ENCODE measurements around the gene ZNF862. TPM values are rescaled to one million over a fixed set of nuclear protein-coding genes. Genes with fewer than 3 reads are reported as not detected.

ZNF862 gene
- total RNA-seq, 1 experiment from 2014 or later = 1.9 TPM

- Histone ChIP-seq H3K79me1 (ENCODE audit: insufficient read depth, low read depth, low read length, poor library complexity, severe bottlenecking) (no peaks in the 10 kb centered on the region), H3K9me3 (ENCODE audit: control insufficient read depth, low read depth, low read length) (no peaks in the 10 kb centered on the region), H3K18ac (ENCODE audit: insufficient read length, low read depth, low read length) (no peak overlapping the region), H4K5ac (ENCODE audit: insufficient read length, low read depth, low read length) (no peak overlapping the region), H3K4ac (ENCODE audit: low read depth, low read length) (no peak overlapping the region), H3K14ac (ENCODE audit: insufficient read depth, low read length) (0 out of 2 replicates have a peak overlapping the region, but pooled peaks have one; percentile 31), H3K4me2 (ENCODE audit: insufficient read depth, insufficient read length, low read length) (peak overlapping the region; percentile 99), H4K20me1 (ENCODE audit: control insufficient read depth, insufficient read depth, insufficient read length) (no peaks in the 10 kb centered on the region), H2AFZ (ENCODE audit: low read length) (no peak overlapping the region), H2BK15ac (ENCODE audit: low read depth, low read length) (no peak overlapping the region), H4K91ac (ENCODE audit: insufficient read length, low read depth, low read length) (no peak overlapping the region), H3K23me2 (ENCODE audit: insufficient read length, low read depth, low read length, poor library complexity, severe bottlenecking) (peaks cover 6% of the 10 kb centered on the region), H4K8ac (replicated peaks; ENCODE audit: insufficient read length, low read depth, low read length) (no peak overlapping the region), H3K27me3 (ENCODE audit: insufficient read depth, low read length) (0 out of 2 replicates have a peak, but pooled peaks cover 3% of the 10 kb centered on the region), H3K23ac (ENCODE audit: insufficient read length, low read depth, low read length) (no peak overlapping the region), H3K56ac (ENCODE audit: insufficient read length, low read depth, low read length) (no peak overlapping the region), H2AK5ac (ENCODE audit: insufficient read length, low read length) (no peak overlapping the region), H3K27ac (ENCODE audit: insufficient read length, low read depth, low read length) (no peak overlapping the region), H3T11ph (ENCODE audit: low read length) (no peak overlapping the region), H3K4me1 (ENCODE audit: insufficient read depth, low read length) (no peaks in the 10 kb centered on the region), H2BK20ac (ENCODE audit: low read depth, low read length, poor library complexity, severe bottlenecking) (no peak overlapping the region), H3K9ac (ENCODE audit: extremely low read depth, insufficient read length, low read length) (peak overlapping the region; percentile 81), H2BK12ac (ENCODE audit: insufficient read length, low read depth, low read length) (no peak overlapping the region), H2BK5ac (ENCODE audit: insufficient read length, low read length) (no peak overlapping the region), H3K79me2 (ENCODE audit: insufficient read depth, low read length) (no peaks in the 10 kb centered on the region), H2BK120ac (ENCODE audit: low read depth, low read length, poor library complexity, severe bottlenecking) (peak overlapping the region; percentile 65)
- DNase-seq = no peak
- H3K27ac Mint-ChIP-seq = no peak overlapping the region; a peak in 1 of 7 replicates
- H3K9me3 Mint-ChIP-seq = no peaks in the 10 kb centered on the region
- no peaks in the 10 kb centered on the region for H3K36me3 Mint-ChIP-seq (ENCODE audit: insufficient read depth in 1 of 3, low read depth in 3 of 3)
- H3K4me3 Mint-ChIP-seq = peak overlapping the region; percentile 81 to 91
- WGBS (ENCODE audit: extremely low coverage, insufficient read length, low lambda C conversion rate) = no CpG with 5 or more reads among the region's 6 CpGs
- peaks cover 60% of the 10 kb centered on the region for H3K27me3 Mint-ChIP-seq (ENCODE audit: low read depth)
- TF ChIP-seq CTCF (conservative IDR thresholded peaks at IDR 0.05) = no peak
- H3K4me1 Mint-ChIP-seq = peaks cover 13 to 14% of the 10 kb centered on the region in 2 experiments
Observed at GRCh38 chr7:149838992-149839408, 825 bp downstream of the ZNF862 start.

Measured in H9 (cell line).